ENCODE data around the gene ANKRD28. TPM values are rescaled to one million over a fixed set of nuclear protein-coding genes. Genes with fewer than 3 reads are reported as not detected.
A peak's percentile ranks its signal among the peaks of the same experiment; 100 is the strongest.

The ANKRD28 gene
- polyA plus RNA-seq, 1 of the 3 experiments (the other 2 are of a cell fraction), result 74.8 TPM

- Histone ChIP-seq H4K20me1 (ENCODE audit: insufficient read depth) (no peaks in the 10 kb centered on the region; the same call in 1 of the 2 replicates), H3K4me3 (ENCODE audit: low read depth in 2 of 2, low read length in 1 of 2) (no peak overlapping the region; a peak in 1 of 4 replicates), H3K4me2 (peak overlapping the region; percentile 24; the same call in 1 of the 2 replicates), H3F3A (replicated peaks; ENCODE audit: insufficient read depth) (peaks cover 39% of the 10 kb centered on the region), H3K27me3 (ENCODE audit: insufficient read depth) (no peaks in the 10 kb centered on the region), H3K36me3 (replicated peaks in 1 of 2; ENCODE audit: control insufficient read depth in 1 of 2, insufficient read depth in 2 of 2, low read length in 1 of 2) (peaks cover 0 to 7% of the 10 kb centered on the region in 2 experiments), H2AFZ (ENCODE audit: low read depth) (no peak overlapping the region), H3K9me2 (no peaks in the 10 kb centered on the region), H3K27ac (ENCODE audit: low read depth in 2 of 2, low read length in 1 of 2) (peak overlapping the region; percentile 83 to 100), H3K4me1 (ENCODE audit: control insufficient read depth in 1 of 2, insufficient read depth in 2 of 2, low read depth in 1 of 2, low read length in 1 of 2) (peaks cover 21 to 33% of the 10 kb centered on the region in 2 experiments; a peak in 3 of 4 replicates), H3K9me3 (no peaks in the 10 kb centered on the region), H3K79me2 (ENCODE audit: insufficient read depth) (peaks cover 92% of the 10 kb centered on the region), H3K9ac (0 out of 2 replicates have a peak overlapping the region, but pooled peaks have one; percentile 1)
- DNase-seq, result no peak
- POLR2A ChIA-PET, result no interaction called here
- CTCF ChIA-PET, result interaction anchor here (1.0 kb wide), 1 partner anchor 248 kb away, joined by 3 read pairs; no protein-coding TSS in a partner anchor
- no peak for TF ChIP-seq JUND (IDR thresholded peaks at IDR 0.05)
- no peak for TF ChIP-seq ZBTB33 (IDR thresholded peaks at IDR 0.05; ENCODE audit: borderline replicate concordance, low read depth)
- TF ChIP-seq TEAD4 (IDR thresholded peaks at IDR 0.05; ENCODE audit: borderline replicate concordance, insufficient read depth), result no peak
- TF ChIP-seq POLR2AphosphoS5 (IDR thresholded peaks at IDR 0.05; ENCODE audit: low read depth, low read length), result no peak
- TF ChIP-seq NRF1 (IDR thresholded peaks at IDR 0.05; ENCODE audit: low read depth, low read length), result no peak
- TF ChIP-seq GATA2 (CRISPR knock-in tag; IDR thresholded peaks at IDR 0.05), result no peak
- TF ChIP-seq ELF1 (IDR thresholded peaks at IDR 0.05), result no peak
- TF ChIP-seq IRF3 (IDR thresholded peaks at IDR 0.05; ENCODE audit: low read depth, low read length), result no peak
- TF ChIP-seq MXI1 (IDR thresholded peaks at IDR 0.05; ENCODE audit: low read depth, low read length), result no peak
- no peak for TF ChIP-seq TCF12 (IDR thresholded peaks at IDR 0.05)
- no peak for TF ChIP-seq USF1 (IDR thresholded peaks at IDR 0.05; ENCODE audit: borderline replicate concordance, low read depth)
- no peak for TF ChIP-seq CTCF (IDR thresholded peaks at IDR 0.05)
- TF ChIP-seq TAF1 (IDR thresholded peaks at IDR 0.05; ENCODE audit: borderline replicate concordance, low read depth, low read length), result no peak
- no peak for TF ChIP-seq FOXJ3 (CRISPR knock-in tag; IDR thresholded peaks at IDR 0.05)
These were observed 2.5 kb upstream of the ANKRD28 start for GRCh38 chr3:15800327-15800726.

Data from SK-N-SH (cell line).